Measurements from ENCODE around the gene SHOX. TPM values are rescaled to one million over a fixed set of nuclear protein-coding genes. Genes with fewer than 3 reads are reported as not detected.

The SHOX gene
- total and polyA plus RNA-seq, 2 donors (not counting 1 experiment from before 2014, with no cell fraction given): not detected

GRCh38 chrX:618761-619450 lies 11.7 kb upstream of the SHOX start:
- no peak overlapping the region for H3K4me2 ChIP-seq (ENCODE audit: extremely low read depth, insufficient read depth, low read length)
- no peak for DNase-seq (ENCODE audit: low read depth in 2 of 2)
- H3K36me3 ChIP-seq (ENCODE audit: control insufficient read depth, insufficient read depth, low read length): no peaks in the 10 kb centered on the region
- TF ChIP-seq EZH2 (IDR thresholded peaks at IDR 0.05; ENCODE audit: low read length, missing control alignments): no peak
- TF ChIP-seq CTCF (conservative IDR thresholded peaks at IDR 0.05 in 1 of 2, IDR thresholded peaks at IDR 0.05 in 1 of 2; ENCODE audit: low read depth in 1 of 2, low read length in 2 of 2): no peak
- H3K27me3 ChIP-seq (ENCODE audit: control insufficient read depth, insufficient read depth, low read length): no peaks in the 10 kb centered on the region
- no peaks in the 10 kb centered on the region for H4K20me1 ChIP-seq (ENCODE audit: control insufficient read depth, extremely low read depth, insufficient read depth, low read length)
- no peaks in the 10 kb centered on the region for H3K79me2 ChIP-seq (ENCODE audit: control insufficient read depth, insufficient read depth, low read length)
- no peak overlapping the region for H3K4me3 ChIP-seq (replicated peaks in 1 of 4; ENCODE audit: control extremely low read depth in 1 of 4, insufficient read depth in 1 of 4, low read depth in 3 of 4, low read length in 4 of 4)
- H3K9me3 ChIP-seq (ENCODE audit: control insufficient read depth, insufficient read depth, low read depth, low read length): no peaks in the 10 kb centered on the region
- no peaks in the 10 kb centered on the region for H3K4me1 ChIP-seq (ENCODE audit: control insufficient read depth, extremely low read depth, insufficient read depth, low read length)
- no peak overlapping the region for H3K9ac ChIP-seq (ENCODE audit: insufficient read depth, low read length)
- H2AFZ ChIP-seq (ENCODE audit: low read length): no peak overlapping the region
- H3K27ac ChIP-seq (ENCODE audit: insufficient read depth, low read length): no peak overlapping the region

- no peaks in the 10 kb centered on the region for H3K79me2 ChIP-seq (ENCODE audit: control insufficient read depth, insufficient read depth, low read length)
- no peak overlapping the region for H3K4me3 ChIP-seq (replicated peaks in 1 of 4; ENCODE audit: control extremely low read depth in 1 of 4, insufficient read depth in 1 of 4, low read depth in 3 of 4, low read length in 4 of 4)
- DNase-seq (ENCODE audit: low read depth in 2 of 2): no peak
- H3K9ac ChIP-seq (ENCODE audit: insufficient read depth, low read length): no peak overlapping the region
- H3K27ac ChIP-seq (ENCODE audit: insufficient read depth, low read length): no peak overlapping the region
- no peaks in the 10 kb centered on the region for H4K20me1 ChIP-seq (ENCODE audit: control insufficient read depth, extremely low read depth, insufficient read depth, low read length)
- TF ChIP-seq CTCF (conservative IDR thresholded peaks at IDR 0.05 in 1 of 2, IDR thresholded peaks at IDR 0.05 in 1 of 2; ENCODE audit: low read depth in 1 of 2, low read length in 2 of 2): no peak
- no peak for TF ChIP-seq EZH2 (IDR thresholded peaks at IDR 0.05; ENCODE audit: low read length, missing control alignments)
- H3K9me3 ChIP-seq (ENCODE audit: control insufficient read depth, insufficient read depth, low read depth, low read length): no peaks in the 10 kb centered on the region
- H3K4me1 ChIP-seq (ENCODE audit: control insufficient read depth, extremely low read depth, insufficient read depth, low read length): no peaks in the 10 kb centered on the region
- no peak overlapping the region for H3K4me2 ChIP-seq (ENCODE audit: extremely low read depth, insufficient read depth, low read length)
- H3K36me3 ChIP-seq (ENCODE audit: control insufficient read depth, insufficient read depth, low read length): no peaks in the 10 kb centered on the region
- H2AFZ ChIP-seq (ENCODE audit: low read length): no peak overlapping the region
- no peaks in the 10 kb centered on the region for H3K27me3 ChIP-seq (ENCODE audit: control insufficient read depth, insufficient read depth, low read length)
Measured at GRCh38 chrX:619451-619811, 11.2 kb upstream of the SHOX start.

- no peak overlapping the region for H3K27ac ChIP-seq (ENCODE audit: insufficient read depth, low read length)
- H3K36me3 ChIP-seq (ENCODE audit: control insufficient read depth, insufficient read depth, low read length): no peaks in the 10 kb centered on the region
- no peaks in the 10 kb centered on the region for H3K27me3 ChIP-seq (ENCODE audit: control insufficient read depth, insufficient read depth, low read length)
- no peak for DNase-seq (ENCODE audit: low read depth in 2 of 2)
- TF ChIP-seq EZH2 (IDR thresholded peaks at IDR 0.05; ENCODE audit: low read length, missing control alignments) (no peak), CTCF (conservative IDR thresholded peaks at IDR 0.05 in 1 of 2, IDR thresholded peaks at IDR 0.05 in 1 of 2; ENCODE audit: low read depth in 1 of 2, low read length in 2 of 2) (no peak)
- H3K4me2 ChIP-seq (ENCODE audit: extremely low read depth, insufficient read depth, low read length): no peak overlapping the region
- H3K4me3 ChIP-seq (replicated peaks in 1 of 4; ENCODE audit: control extremely low read depth in 1 of 4, insufficient read depth in 1 of 4, low read depth in 3 of 4, low read length in 4 of 4): no peak overlapping the region
- H2AFZ ChIP-seq (ENCODE audit: low read length): no peak overlapping the region
- no peaks in the 10 kb centered on the region for H3K4me1 ChIP-seq (ENCODE audit: control insufficient read depth, extremely low read depth, insufficient read depth, low read length)
- no peaks in the 10 kb centered on the region for H3K9me3 ChIP-seq (ENCODE audit: control insufficient read depth, insufficient read depth, low read depth, low read length)
- no peaks in the 10 kb centered on the region for H4K20me1 ChIP-seq (ENCODE audit: control insufficient read depth, extremely low read depth, insufficient read depth, low read length)
- H3K9ac ChIP-seq (ENCODE audit: insufficient read depth, low read length): no peak overlapping the region
- H3K79me2 ChIP-seq (ENCODE audit: control insufficient read depth, insufficient read depth, low read length): no peaks in the 10 kb centered on the region
Measured at GRCh38 chrX:619812-620531, 10.6 kb upstream of the SHOX start.

Data from fibroblast of lung (primary cell).